Measurements from ENCODE around the gene NOX3. TPM values are rescaled to one million over a fixed set of nuclear protein-coding genes. Genes with fewer than 3 reads are reported as not detected.

NOX3 gene
- total RNA-seq, 2 experiments from 2014 or later = not detected

GRCh38 chr6:155441112-155441465, 14.6 kb downstream of the NOX3 start:
- CTCF ChIA-PET = interaction anchor here (0.8 kb wide), 1 partner anchor 11 kb away, joined by 4 read pairs; no protein-coding TSS in a partner anchor
- no peaks in the 10 kb centered on the region for H3K36me3 Mint-ChIP-seq
- H3K4me1 Mint-ChIP-seq (ENCODE audit: low read depth) = peaks cover 24% of the 10 kb centered on the region
- DNase-seq = no peak
- no peak overlapping the region for H3K4me3 Mint-ChIP-seq
- H3K27ac Mint-ChIP-seq = no peak overlapping the region
- H3K9me3 Mint-ChIP-seq = no peaks in the 10 kb centered on the region
- POLR2A ChIA-PET = no interaction called here
- intact Hi-C loops (cut with micrococcal nuclease) = no loop called here
- H3K27me3 Mint-ChIP-seq = peaks cover 2% of the 10 kb centered on the region

DNA sequence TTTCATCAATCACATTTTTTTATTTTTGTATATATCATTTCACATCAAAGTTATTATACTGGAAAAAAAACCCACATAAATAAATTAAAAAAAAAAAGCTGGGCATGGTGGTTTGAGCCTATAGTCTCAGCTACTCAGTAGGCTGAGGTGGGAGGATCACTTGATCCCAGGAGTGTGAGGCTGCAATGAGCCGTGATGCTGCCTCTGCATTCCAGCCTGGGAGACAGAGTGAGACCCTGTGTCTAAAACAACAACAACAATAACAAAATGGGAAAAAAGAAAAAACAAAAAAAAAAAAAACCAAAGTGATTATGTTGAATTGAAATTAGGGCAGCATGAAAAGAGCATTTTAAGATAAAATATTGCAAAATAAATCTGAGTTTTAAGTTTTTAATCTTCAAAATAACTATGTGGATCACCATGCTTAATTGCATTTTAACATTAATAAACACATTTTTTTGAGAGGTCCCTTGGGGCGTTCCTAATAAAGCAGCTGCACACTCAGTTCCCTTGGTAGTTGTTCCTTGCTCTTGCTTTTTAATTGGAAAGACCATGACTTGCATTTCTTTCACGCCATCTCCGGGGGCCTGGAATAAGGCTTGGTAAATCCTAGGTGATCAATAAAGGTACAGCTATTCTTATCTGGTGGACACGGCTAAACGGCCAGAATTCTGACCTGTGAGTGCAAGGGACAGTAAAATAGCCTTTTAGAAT, 15.1 kb downstream of the NOX3 start:
- Mint-ChIP-seq H3K27ac (no peak overlapping the region), H3K36me3 (no peaks in the 10 kb centered on the region), H3K27me3 (peaks cover 2% of the 10 kb centered on the region), H3K9me3 (no peaks in the 10 kb centered on the region), H3K4me1 (ENCODE audit: low read depth) (peaks cover 23% of the 10 kb centered on the region), H3K4me3 (no peak overlapping the region)
- DNase-seq = no peak
- CTCF ChIA-PET = no interaction called here
- POLR2A ChIA-PET = no interaction called here
- intact Hi-C loops (cut with micrococcal nuclease) = no loop called here

- intact Hi-C loops (cut with micrococcal nuclease) = no loop called here
- no peaks in the 10 kb centered on the region for H3K36me3 Mint-ChIP-seq
- ChIA-PET CTCF (no interaction called here), POLR2A (no interaction called here)
- no peak for DNase-seq
- H3K4me3 Mint-ChIP-seq = no peak overlapping the region
- H3K27me3 Mint-ChIP-seq = peaks cover 2% of the 10 kb centered on the region
- H3K4me1 Mint-ChIP-seq (ENCODE audit: low read depth) = peaks cover 13% of the 10 kb centered on the region
- H3K27ac Mint-ChIP-seq = no peak overlapping the region
- no peaks in the 10 kb centered on the region for H3K9me3 Mint-ChIP-seq
These were observed 16.3 kb downstream of the NOX3 start for GRCh38 chr6:155439376-155439775.

DNA sequence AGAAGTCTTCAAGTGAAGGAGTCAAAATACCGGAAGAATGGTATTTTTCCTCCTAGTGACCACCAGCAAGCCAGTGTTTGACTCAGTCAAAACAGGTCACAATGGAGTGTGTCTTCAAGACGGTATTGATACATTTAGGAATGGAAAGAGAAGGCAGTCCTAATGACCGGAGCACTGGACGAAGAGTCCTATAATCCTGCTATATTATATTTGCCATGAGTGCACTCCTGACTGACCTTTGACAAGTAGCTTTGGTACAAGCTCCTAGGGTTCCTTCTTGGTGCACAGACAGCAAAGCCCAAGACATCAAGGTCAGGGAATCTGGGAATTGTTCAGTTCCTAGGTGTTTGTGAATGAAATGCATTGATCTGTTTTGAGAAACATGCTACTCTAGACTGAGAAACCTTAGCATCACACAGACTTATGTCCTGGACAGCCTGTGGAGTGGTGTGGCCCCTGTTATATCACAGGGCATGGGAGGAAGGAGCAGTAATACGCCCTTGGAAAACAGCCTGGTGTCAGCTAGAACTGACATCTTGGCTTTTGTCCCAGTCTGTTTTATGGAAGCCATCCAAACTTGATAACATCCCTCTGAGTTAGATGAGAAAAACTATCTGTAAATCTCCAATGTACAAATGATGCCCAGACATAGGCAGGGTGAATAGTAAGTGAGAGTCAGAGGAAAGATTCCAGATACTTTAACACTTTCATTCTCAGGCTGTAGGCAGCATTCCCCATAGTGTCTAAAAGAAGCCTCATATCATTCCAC, 18.5 kb downstream of the NOX3 start:
- Mint-ChIP-seq H3K4me1 (ENCODE audit: low read depth) (peaks cover 13% of the 10 kb centered on the region), H3K27me3 (no peaks in the 10 kb centered on the region), H3K27ac (no peak overlapping the region), H3K9me3 (no peaks in the 10 kb centered on the region), H3K36me3 (no peaks in the 10 kb centered on the region), H3K4me3 (no peak overlapping the region)
- intact Hi-C loops (cut with micrococcal nuclease) = no loop called here
- DNase-seq = no peak
- ChIA-PET POLR2A (interaction anchor here (1.1 kb wide), 1 partner anchor 13 kb away, joined by 5 read pairs; no protein-coding TSS in a partner anchor), CTCF (no interaction called here)

DNA sequence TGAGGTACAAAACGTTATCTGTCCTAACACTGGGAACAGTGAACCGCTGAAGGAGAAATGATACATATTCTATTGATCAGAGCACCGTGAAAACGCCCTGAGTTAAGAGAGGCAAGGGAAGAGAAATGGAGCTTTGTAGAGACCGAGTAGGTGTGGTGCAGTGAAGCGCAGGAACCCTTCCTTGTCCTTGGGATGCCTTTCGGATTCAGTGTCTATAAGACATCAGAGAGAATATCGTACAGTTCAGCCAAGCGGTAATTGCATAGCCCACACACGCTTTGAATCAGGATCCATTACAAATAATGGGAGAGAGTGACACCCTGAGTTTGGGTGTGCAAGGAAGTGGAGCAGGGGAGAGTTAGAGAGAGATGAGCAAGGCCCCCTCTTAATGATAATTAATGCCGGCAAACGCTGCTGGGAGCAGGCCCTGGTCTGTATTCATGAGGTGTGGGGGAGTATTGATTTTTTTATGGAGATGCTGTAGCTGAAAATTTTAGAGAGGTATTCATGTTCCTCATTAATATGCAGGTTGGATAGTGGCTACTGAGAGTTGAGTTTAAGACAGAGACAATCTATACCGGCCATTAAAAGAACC, 20.7 kb downstream of the NOX3 start:
- Mint-ChIP-seq H3K27ac (no peak overlapping the region), H3K9me3 (no peaks in the 10 kb centered on the region), H3K4me3 (no peak overlapping the region), H3K4me1 (ENCODE audit: low read depth) (peaks cover 13% of the 10 kb centered on the region), H3K27me3 (no peaks in the 10 kb centered on the region), H3K36me3 (no peaks in the 10 kb centered on the region)
- intact Hi-C loops (cut with micrococcal nuclease) = no loop called here
- no peak for DNase-seq
- POLR2A ChIA-PET = no interaction called here
- CTCF ChIA-PET = no interaction called here

- no peaks in the 10 kb centered on the region for H3K9me3 Mint-ChIP-seq
These were observed 21.5 kb downstream of the NOX3 start for GRCh38 chr6:155434096-155434495.

GRCh38 chr6:155432293-155432692, 23.3 kb downstream of the NOX3 start:
- H3K27ac Mint-ChIP-seq = no peak overlapping the region
- peak; percentile 30 for DNase-seq
- no peaks in the 10 kb centered on the region for H3K9me3 Mint-ChIP-seq
- H3K4me3 Mint-ChIP-seq = no peak overlapping the region
- CTCF ChIA-PET = no interaction called here
- peaks cover 19% of the 10 kb centered on the region for H3K4me1 Mint-ChIP-seq (ENCODE audit: low read depth)
- no peaks in the 10 kb centered on the region for H3K27me3 Mint-ChIP-seq
- intact Hi-C loops (cut with micrococcal nuclease) = no loop called here
- POLR2A ChIA-PET = no interaction called here
- H3K36me3 Mint-ChIP-seq = no peaks in the 10 kb centered on the region

More at GRCh38 chr6:155434096-155434495, 21.5 kb downstream of the NOX3 start:
- Mint-ChIP-seq H3K4me1 (ENCODE audit: low read depth) (peaks cover 17% of the 10 kb centered on the region), H3K27ac (no peak overlapping the region), H3K36me3 (no peaks in the 10 kb centered on the region), H3K27me3 (no peaks in the 10 kb centered on the region), H3K4me3 (no peak overlapping the region)
- ChIA-PET CTCF (no interaction called here), POLR2A (interaction anchor here (1.2 kb wide), 1 partner anchor 16 kb away, joined by 3 read pairs; no protein-coding TSS in a partner anchor)
- no peak for DNase-seq
- intact Hi-C loops (cut with micrococcal nuclease) = no loop called here

- H3K36me3 Mint-ChIP-seq = no peaks in the 10 kb centered on the region
- H3K27ac Mint-ChIP-seq = no peak overlapping the region
- H3K27me3 Mint-ChIP-seq = no peaks in the 10 kb centered on the region
- CTCF ChIA-PET = interaction anchor here (0.6 kb wide), 1 partner anchor 12 kb away, joined by 4 read pairs; no protein-coding TSS in a partner anchor
- no peaks in the 10 kb centered on the region for H3K9me3 Mint-ChIP-seq
- intact Hi-C loops (cut with micrococcal nuclease) = no loop called here
- H3K4me1 Mint-ChIP-seq (ENCODE audit: low read depth) = peaks cover 12% of the 10 kb centered on the region
- POLR2A ChIA-PET = no interaction called here
- DNase-seq = no peak
- H3K4me3 Mint-ChIP-seq = no peak overlapping the region
These were observed 26.2 kb downstream of the NOX3 start for GRCh38 chr6:155429321-155429893.

- POLR2A ChIA-PET = no interaction called here
- Mint-ChIP-seq H3K4me3 (no peak overlapping the region), H3K27ac (no peak overlapping the region), H3K4me1 (ENCODE audit: low read depth) (peaks cover 14% of the 10 kb centered on the region), H3K36me3 (no peaks in the 10 kb centered on the region), H3K27me3 (no peaks in the 10 kb centered on the region), H3K9me3 (no peaks in the 10 kb centered on the region)
- intact Hi-C loops (cut with micrococcal nuclease) = no loop called here
- DNase-seq = no peak
- CTCF ChIA-PET = no interaction called here
These were observed 29.2 kb downstream of the NOX3 start for GRCh38 chr6:155426408-155426945.

- Mint-ChIP-seq H3K36me3 (no peaks in the 10 kb centered on the region), H3K27me3 (no peaks in the 10 kb centered on the region), H3K4me3 (no peak overlapping the region), H3K27ac (no peak overlapping the region), H3K4me1 (ENCODE audit: low read depth) (peaks cover 32% of the 10 kb centered on the region), H3K9me3 (peaks cover 2% of the 10 kb centered on the region)
- no peak for DNase-seq
- CTCF ChIA-PET = no interaction called here
- POLR2A ChIA-PET = interaction anchor here (1.0 to 1.4 kb wide), 2 partner anchors 12 to 109 kb away, joined by 3 to 5 read pairs; partner anchors contain the start of gene TFB1M
- intact Hi-C loops (cut with micrococcal nuclease) = no loop called here
These were observed 31.5 kb downstream of the NOX3 start for GRCh38 chr6:155424181-155424580.

DNA sequence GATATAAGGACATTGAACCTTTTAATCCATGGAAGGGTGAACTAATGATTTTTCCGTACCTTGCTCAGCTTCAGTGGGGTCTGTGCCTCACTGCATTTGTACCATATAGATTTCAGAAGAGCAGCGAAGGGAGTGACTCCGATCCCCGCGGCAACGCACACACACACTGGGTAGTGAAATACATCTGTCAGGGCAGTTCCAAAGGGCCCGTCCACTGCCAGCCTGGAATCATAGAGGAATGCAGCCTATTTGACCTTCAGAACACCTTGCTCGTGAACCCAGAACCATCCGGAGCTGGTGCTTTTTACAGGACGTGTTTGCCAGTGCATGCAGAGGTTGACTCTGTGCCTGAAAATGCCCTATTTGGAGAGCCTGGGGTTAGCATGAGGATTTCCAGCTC, 33.0 kb downstream of the NOX3 start:
- no peak for DNase-seq
- peaks cover 45% of the 10 kb centered on the region for H3K4me1 Mint-ChIP-seq (ENCODE audit: low read depth)
- H3K4me3 Mint-ChIP-seq = no peak overlapping the region
- intact Hi-C loops (cut with micrococcal nuclease) = no loop called here
- no peaks in the 10 kb centered on the region for H3K27me3 Mint-ChIP-seq
- H3K27ac Mint-ChIP-seq = no peak overlapping the region
- H3K36me3 Mint-ChIP-seq = no peaks in the 10 kb centered on the region
- CTCF ChIA-PET = no interaction called here
- POLR2A ChIA-PET = no interaction called here
- peaks cover 2% of the 10 kb centered on the region for H3K9me3 Mint-ChIP-seq

DNA sequence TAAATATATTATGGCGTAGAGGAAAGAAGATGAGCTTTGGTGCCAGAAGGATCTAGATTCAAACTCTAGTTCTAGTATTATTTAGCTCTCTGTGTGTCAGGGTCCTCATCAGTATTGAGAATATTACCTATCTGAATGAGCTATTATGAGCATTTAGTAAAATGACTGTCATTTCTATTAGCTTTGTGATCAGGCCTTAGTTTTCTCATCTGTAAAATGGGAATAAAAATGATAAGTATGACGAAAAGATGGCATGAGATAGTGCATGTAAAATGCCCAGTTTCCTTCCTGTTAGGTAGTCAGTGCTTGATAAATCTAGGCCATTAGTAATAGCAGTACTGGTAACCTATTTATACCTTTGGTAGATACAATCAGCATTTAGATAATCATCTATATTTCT, 35.1 kb downstream of the NOX3 start:
- Mint-ChIP-seq H3K36me3 (no peaks in the 10 kb centered on the region), H3K27me3 (no peaks in the 10 kb centered on the region), H3K9me3 (peaks cover 2% of the 10 kb centered on the region), H3K27ac (peak overlapping the region; percentile 92), H3K4me3 (peak overlapping the region; percentile 3), H3K4me1 (ENCODE audit: low read depth) (peaks cover 58% of the 10 kb centered on the region)
- CTCF ChIA-PET = no interaction called here
- no peak for DNase-seq
- POLR2A ChIA-PET = interaction anchor here (1.5 kb wide), 1 partner anchor 208 kb away, joined by 3 read pairs; no protein-coding TSS in a partner anchor
- intact Hi-C loops (cut with micrococcal nuclease) = no loop called here

All from activated CD4-positive, alpha-beta memory T cell treated with anti-CD3 and anti-CD28 coated beads for 36 hours (primary cell).